ENCODE measurements around the gene DLGAP3. TPM values are rescaled to one million over a fixed set of nuclear protein-coding genes. Genes with fewer than 3 reads are reported as not detected.

Gene DLGAP3
- total and polyA plus RNA-seq, 4 donors, result 0.05 to 0.19 (median 0.08) TPM

DNA sequence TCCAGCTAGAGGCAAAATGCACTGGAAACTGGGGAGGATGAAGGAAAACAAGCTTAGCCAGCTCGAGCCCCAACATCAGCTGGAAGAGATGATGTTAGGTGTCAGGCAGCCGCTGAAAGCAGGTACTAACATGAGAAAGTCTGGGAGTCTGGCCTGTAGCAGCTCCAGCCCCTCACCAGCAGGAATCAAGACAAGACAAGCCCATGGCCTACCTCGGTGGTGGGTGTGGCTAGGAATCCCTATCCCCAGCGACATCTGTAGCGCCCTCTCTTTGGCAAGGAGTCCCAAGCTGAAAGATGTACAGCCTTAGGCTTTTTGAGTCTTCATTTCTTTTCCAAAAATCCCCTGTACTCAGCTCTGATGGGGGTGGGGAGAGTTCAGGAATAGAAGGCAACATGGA, 2.6 kb downstream of the DLGAP3 start:
- WGBS, result 16% methylated on average over 5 of the region's 5 CpGs
- Histone ChIP-seq H3K9ac (ENCODE audit: low read depth in 1 of 2, low read length in 2 of 2) (no peak overlapping the region), H3K4me1 (ENCODE audit: control insufficient read depth in 4 of 4, insufficient read depth in 4 of 4, low read length in 3 of 4) (peaks cover 7 to 14% (median 10%) of the 10 kb centered on the region in 4 donors), H3K27me3 (ENCODE audit: control insufficient read depth in 4 of 4, insufficient read depth in 4 of 4, low read length in 3 of 4) (peaks cover 0 to 33% (median 5%) of the 10 kb centered on the region in 4 donors), H3K4me3 (ENCODE audit: low read depth in 1 of 3, low read length in 3 of 3) (no peak overlapping the region), H3K27ac (ENCODE audit: low read depth in 1 of 2, low read length in 2 of 2) (no peak overlapping the region), H3K9me3 (ENCODE audit: control insufficient read depth in 4 of 4, low read length in 3 of 4) (no peaks in the 10 kb centered on the region), H3K36me3 (ENCODE audit: control insufficient read depth in 4 of 4, insufficient read depth in 3 of 4, low read depth in 1 of 4, low read length in 3 of 4) (no peaks in the 10 kb centered on the region)
- DNase-seq (ENCODE audit: low spot score), result no peak
- TF ChIP-seq, protein P1, sequence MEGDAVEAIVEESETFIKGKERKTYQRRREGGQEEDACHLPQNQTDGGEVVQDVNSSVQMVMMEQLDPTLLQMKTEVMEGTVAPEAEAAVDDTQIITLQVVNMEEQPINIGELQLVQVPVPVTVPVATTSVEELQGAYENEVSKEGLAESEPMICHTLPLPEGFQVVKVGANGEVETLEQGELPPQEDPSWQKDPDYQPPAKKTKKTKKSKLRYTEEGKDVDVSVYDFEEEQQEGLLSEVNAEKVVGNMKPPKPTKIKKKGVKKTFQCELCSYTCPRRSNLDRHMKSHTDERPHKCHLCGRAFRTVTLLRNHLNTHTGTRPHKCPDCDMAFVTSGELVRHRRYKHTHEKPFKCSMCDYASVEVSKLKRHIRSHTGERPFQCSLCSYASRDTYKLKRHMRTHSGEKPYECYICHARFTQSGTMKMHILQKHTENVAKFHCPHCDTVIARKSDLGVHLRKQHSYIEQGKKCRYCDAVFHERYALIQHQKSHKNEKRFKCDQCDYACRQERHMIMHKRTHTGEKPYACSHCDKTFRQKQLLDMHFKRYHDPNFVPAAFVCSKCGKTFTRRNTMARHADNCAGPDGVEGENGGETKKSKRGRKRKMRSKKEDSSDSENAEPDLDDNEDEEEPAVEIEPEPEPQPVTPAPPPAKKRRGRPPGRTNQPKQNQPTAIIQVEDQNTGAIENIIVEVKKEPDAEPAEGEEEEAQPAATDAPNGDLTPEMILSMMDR (IDR thresholded peaks at IDR 0.05; ENCODE audit: low read depth, low read length, missing input control), result no peak

DNA sequence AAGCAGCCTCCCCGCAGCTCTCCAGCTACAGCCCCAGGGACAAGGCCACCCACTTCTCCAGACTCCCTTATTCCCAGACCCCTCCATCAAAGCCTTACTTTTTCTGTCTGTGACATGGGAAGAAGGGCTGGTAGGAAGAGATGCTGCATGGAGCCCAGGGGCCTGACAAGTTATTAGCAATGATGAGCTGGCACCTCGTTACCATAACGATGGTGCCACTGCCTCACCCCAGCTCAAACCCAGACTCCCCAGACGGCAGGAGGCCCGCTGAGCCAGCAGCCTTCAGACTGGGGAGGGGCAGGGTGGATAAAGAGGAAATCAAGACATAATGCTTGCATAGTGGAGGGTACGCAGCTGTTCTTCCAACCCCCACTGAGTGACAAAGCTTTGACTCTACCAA, 3.3 kb downstream of the DLGAP3 start:
- no peak for DNase-seq (ENCODE audit: low spot score)
- Histone ChIP-seq H3K4me3 (ENCODE audit: low read depth in 1 of 3, low read length in 3 of 3) (no peak overlapping the region), H3K9ac (ENCODE audit: low read depth in 1 of 2, low read length in 2 of 2) (no peak overlapping the region), H3K27ac (ENCODE audit: low read depth in 1 of 2, low read length in 2 of 2) (no peak overlapping the region), H3K27me3 (ENCODE audit: control insufficient read depth in 4 of 4, insufficient read depth in 4 of 4, low read length in 3 of 4) (peaks cover 0 to 33% (median 5%) of the 10 kb centered on the region in 4 donors), H3K4me1 (ENCODE audit: control insufficient read depth in 4 of 4, insufficient read depth in 4 of 4, low read length in 3 of 4) (peaks cover 7 to 14% (median 10%) of the 10 kb centered on the region in 4 donors), H3K9me3 (ENCODE audit: control insufficient read depth in 4 of 4, low read length in 3 of 4) (no peaks in the 10 kb centered on the region), H3K36me3 (ENCODE audit: control insufficient read depth in 4 of 4, insufficient read depth in 3 of 4, low read depth in 1 of 4, low read length in 3 of 4) (no peaks in the 10 kb centered on the region)
- 65% methylated on average over 6 of the region's 6 CpGs for WGBS
- TF ChIP-seq SP1 (IDR thresholded peaks at IDR 0.05) (no peak), FOXA1 (IDR thresholded peaks at IDR 0.05) (no peak), HNF4G (IDR thresholded peaks at IDR 0.05) (no peak), HNF4A (conservative IDR thresholded peaks at IDR 0.05) (no peak), GABPA (IDR thresholded peaks at IDR 0.05 in 1 of 2, conservative IDR thresholded peaks at IDR 0.05 in 1 of 2) (no peak), JUND (IDR thresholded peaks at IDR 0.05) (no peak), FOXA2 (IDR thresholded peaks at IDR 0.05) (no peak), RXRA (IDR thresholded peaks at IDR 0.05) (no peak), TAF1 (conservative IDR thresholded peaks at IDR 0.05) (no peak), YY1 (IDR thresholded peaks at IDR 0.05) (no peak)
- TF ChIP-seq, protein P2, sequence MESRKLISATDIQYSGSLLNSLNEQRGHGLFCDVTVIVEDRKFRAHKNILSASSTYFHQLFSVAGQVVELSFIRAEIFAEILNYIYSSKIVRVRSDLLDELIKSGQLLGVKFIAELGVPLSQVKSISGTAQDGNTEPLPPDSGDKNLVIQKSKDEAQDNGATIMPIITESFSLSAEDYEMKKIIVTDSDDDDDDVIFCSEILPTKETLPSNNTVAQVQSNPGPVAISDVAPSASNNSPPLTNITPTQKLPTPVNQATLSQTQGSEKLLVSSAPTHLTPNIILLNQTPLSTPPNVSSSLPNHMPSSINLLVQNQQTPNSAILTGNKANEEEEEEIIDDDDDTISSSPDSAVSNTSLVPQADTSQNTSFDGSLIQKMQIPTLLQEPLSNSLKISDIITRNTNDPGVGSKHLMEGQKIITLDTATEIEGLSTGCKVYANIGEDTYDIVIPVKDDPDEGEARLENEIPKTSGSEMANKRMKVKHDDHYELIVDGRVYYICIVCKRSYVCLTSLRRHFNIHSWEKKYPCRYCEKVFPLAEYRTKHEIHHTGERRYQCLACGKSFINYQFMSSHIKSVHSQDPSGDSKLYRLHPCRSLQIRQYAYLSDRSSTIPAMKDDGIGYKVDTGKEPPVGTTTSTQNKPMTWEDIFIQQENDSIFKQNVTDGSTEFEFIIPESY (IDR thresholded peaks at IDR 0.05), result no peak
- TF ChIP-seq, protein P1 (IDR thresholded peaks at IDR 0.05; ENCODE audit: low read depth, low read length, missing input control), result no peak
- TF ChIP-seq, protein P3, sequence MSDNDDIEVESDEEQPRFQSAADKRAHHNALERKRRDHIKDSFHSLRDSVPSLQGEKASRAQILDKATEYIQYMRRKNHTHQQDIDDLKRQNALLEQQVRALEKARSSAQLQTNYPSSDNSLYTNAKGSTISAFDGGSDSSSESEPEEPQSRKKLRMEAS (IDR thresholded peaks at IDR 0.05), result no peak

All from liver (tissue), 9 donors.